ENCODE measurements around the gene DDX50. TPM values are rescaled to one million over a fixed set of nuclear protein-coding genes. Genes with fewer than 3 reads are reported as not detected.

The DDX50 gene
- total RNA-seq (25.9 and 28.2 TPM in 2 replicates), polyA plus RNA-seq (11.1 and 14.8 TPM in 2 replicates), polyA minus RNA-seq (15.1 and 16.0 TPM in 2 replicates), Bru-seq, nascent RNA (percentile 76 among the genes with signal in this experiment), BruChase-seq, experiment 1, labeled RNA remaining after a 6-hour chase (percentile 74 among the genes with signal in this experiment), BruChase-seq, experiment 2, labeled RNA remaining after a 2-hour chase (percentile 70 among the genes with signal in this experiment)
- polyA plus RNA-seq (2011; cell fraction: cytosol; rRNA removed), result 22.0 and 25.0 TPM in 2 replicates
- polyA plus RNA-seq (2011; cell fraction: nucleus; rRNA removed), result 17.8 and 21.9 TPM in 2 replicates
- polyA plus RNA-seq (2012), result 34.3 and 35.8 TPM in 2 replicates
- 15.2 TPM for polyA minus RNA-seq (2011; cell fraction: cytosol; rRNA and poly(A)+ RNA removed)
- polyA minus RNA-seq (2011; cell fraction: nucleus; rRNA and poly(A)+ RNA removed), result 7.6 and 10.5 TPM in 2 replicates
- long read RNA-seq, transcript DDX50-201 (15 exons, 2,538 nt), result major isoform, 33 of 51 reads
- long read RNA-seq, partial matches to known transcripts, result 3 of 51 reads
- long read RNA-seq, other reads (novel, unspliced or antisense), result 15 of 51 reads

DNA sequence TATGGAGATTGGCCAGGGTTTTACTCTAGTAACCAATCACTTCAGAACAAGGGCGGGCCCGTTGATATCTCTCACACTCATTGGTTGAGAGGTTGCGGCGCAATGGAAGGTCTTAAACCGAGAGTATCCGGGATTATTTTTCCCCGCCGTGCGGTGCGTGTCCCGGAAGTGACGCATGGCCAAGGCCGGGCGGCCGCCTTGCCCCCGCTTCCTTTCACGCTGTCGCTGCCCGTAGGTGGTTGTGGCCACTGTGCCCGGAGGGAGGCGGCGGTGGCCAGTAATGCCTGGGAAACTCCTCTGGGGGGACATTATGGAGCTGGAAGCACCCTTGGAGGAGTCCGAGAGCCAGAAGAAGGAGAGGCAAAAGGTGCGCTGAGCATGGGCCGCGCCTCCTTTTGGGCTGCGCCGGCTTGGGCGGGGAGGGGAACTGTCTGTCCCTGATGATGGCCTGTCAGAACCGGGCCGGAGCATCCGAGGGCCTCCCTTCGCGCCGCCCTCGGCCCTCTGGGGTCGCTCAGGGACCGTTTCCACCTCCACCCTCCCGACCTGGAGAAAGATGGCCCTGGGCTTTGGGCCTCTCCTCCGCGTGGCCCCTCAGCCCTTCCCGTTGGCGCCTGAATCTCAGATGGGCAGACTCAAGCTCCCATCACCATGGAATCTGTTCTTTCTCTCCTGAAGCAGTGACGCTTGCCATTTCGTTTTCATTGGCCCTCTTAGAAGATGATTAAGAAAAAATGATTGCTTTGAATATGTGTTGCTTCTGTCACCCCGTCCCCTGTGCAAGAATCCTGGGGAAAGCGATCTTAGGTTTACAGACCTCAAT lies at the start of gene DDX50:
Gene DDX50 (plus strand): TSS at position 211 of the 823 bp plus-strand sequence. CDS start 70 bp downstream, at position 281.
- ChIA-PET POLR2A (interaction anchor here (0.6 to 1.4 kb wide), 2 partner anchors 12 to 113 kb away, joined by 3 read pairs; no protein-coding TSS in a partner anchor), CTCF (interaction anchor here (1.0 to 1.5 kb wide), 4 partner anchors 54 to 818 kb away, joined by 3 to 5 read pairs (median 3); partner anchors contain the start of genes DDX21 and RUFY2)
- no peaks in the 10 kb centered on the region for H3K9me3 ChIP-seq (replicated peaks; ENCODE audit: control insufficient read depth, insufficient read depth, low read length)

More for the DNA sequence above, at the start of gene DDX50:
- Histone ChIP-seq H3K4me1 (ENCODE audit: control insufficient read depth, extremely low read depth, insufficient read depth, low read length) (peaks cover 14% of the 10 kb centered on the region), H3K36me3 (ENCODE audit: control insufficient read depth in 2 of 2, extremely low read depth in 1 of 2, insufficient read depth in 2 of 2, low read length in 2 of 2) (no peaks in the 10 kb centered on the region), H2AFZ (ENCODE audit: low read depth, low read length) (peak within 1 kb of the TSS; percentile 84), H3K27me3 (ENCODE audit: control insufficient read depth in 2 of 2, insufficient read depth in 2 of 2, low read length in 2 of 2) (no peaks in the 10 kb centered on the region), H3K4me2 (ENCODE audit: insufficient read depth, low read length) (peak within 1 kb of the TSS; percentile 93), H3K9me1 (replicated peaks; ENCODE audit: control insufficient read depth, extremely low read depth, insufficient read depth, low read length) (no peaks in the 10 kb centered on the region), H3K79me2 (ENCODE audit: control insufficient read depth, insufficient read depth, low read length) (peaks cover 36% of the 10 kb centered on the region), H3K9ac (replicated peaks; ENCODE audit: extremely low read depth, insufficient read depth, low read length) (peak within 1 kb of the TSS; percentile 91), H3K4me3 (replicated peaks in 1 of 3; ENCODE audit: insufficient read depth in 1 of 3, low read depth in 1 of 3, low read length in 3 of 3) (peak within 1 kb of the TSS; percentile 62 to 92 (median 79)), H3K27ac (ENCODE audit: insufficient read depth, low read depth, low read length) (peak within 1 kb of the TSS; percentile 94), H4K20me1 (replicated peaks; ENCODE audit: control insufficient read depth, extremely low read depth, insufficient read depth, low read length) (no peaks in the 10 kb centered on the region)
- FAIRE-seq (peak; percentile 98), DNase-seq (ENCODE audit: low read depth, low spot score) (peak; percentile 99)
- dilution Hi-C loops (cut with MboI; ENCODE audit: extremely low pct_ligation_motif_present, low sequenced_read_pairs), result no loop called here
- BruUV-seq (replicated peaks), result TSS peak; percentile 78
- intact Hi-C loops (cut with micrococcal nuclease), result loop anchor here (1.0 to 2.0 kb wide), 4 partner anchors 55 to 494 kb away; partner anchors contain the start of genes CCAR1, DDX21 and RUFY2
- TF ChIP-seq MYC (IDR thresholded peaks at IDR 0.05; ENCODE audit: low read depth, low read length) (peak; percentile 28), GATA2 (IDR thresholded peaks at IDR 0.05; ENCODE audit: insufficient read depth, insufficient read length, low read depth, low read length) (no peak), POLR2AphosphoS5 (IDR thresholded peaks at IDR 0.05; ENCODE audit: insufficient read depth, low read depth, low read length) (peak; percentile 93), JUN (IDR thresholded peaks at IDR 0.05; ENCODE audit: borderline replicate concordance, insufficient read depth, insufficient read length, low read depth) (peak; percentile 33), FOS (IDR thresholded peaks at IDR 0.05; ENCODE audit: borderline replicate concordance, insufficient read depth, low read length) (no peak), POLR2A (IDR thresholded peaks at IDR 0.05; ENCODE audit: low read depth, low read length) (peak; percentile 91), CTCF (IDR thresholded peaks at IDR 0.05; ENCODE audit: extremely low read depth in 1 of 2, insufficient read depth in 1 of 2, low read depth in 1 of 2, low read length in 2 of 2) (peak in 1 of 2 donors; percentile 14), MAX (IDR thresholded peaks at IDR 0.05; ENCODE audit: insufficient read depth, insufficient read length) (peak; percentile 40)
